Measurements from ENCODE around the gene KCNH2.

Gene KCNH2

DNA sequence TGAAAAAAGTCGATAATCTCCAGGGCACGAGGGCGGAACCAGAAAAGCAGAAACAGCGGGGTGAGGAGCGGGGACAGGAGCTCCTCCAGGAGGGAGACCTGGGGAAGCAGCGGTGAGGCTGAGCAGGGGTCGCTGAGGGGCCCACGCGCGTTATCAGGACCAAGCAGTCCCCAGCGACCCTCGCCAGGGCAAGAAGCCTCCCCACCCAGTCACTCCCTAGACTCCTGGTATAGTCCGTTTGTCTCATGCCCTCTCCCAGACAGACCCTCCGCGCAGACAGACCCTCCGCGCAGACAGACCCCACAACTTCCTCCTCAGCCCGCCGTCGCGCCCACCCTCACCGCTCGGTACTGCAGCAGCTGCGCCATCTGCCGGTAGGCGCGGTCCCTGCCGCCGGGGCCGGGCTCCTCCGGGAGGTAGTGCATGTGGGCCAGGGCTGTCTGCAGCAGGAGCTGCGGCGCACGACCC lies 39.9 kb upstream of the KCNH2 start (continued):
- TF ChIP-seq, protein P1, sequence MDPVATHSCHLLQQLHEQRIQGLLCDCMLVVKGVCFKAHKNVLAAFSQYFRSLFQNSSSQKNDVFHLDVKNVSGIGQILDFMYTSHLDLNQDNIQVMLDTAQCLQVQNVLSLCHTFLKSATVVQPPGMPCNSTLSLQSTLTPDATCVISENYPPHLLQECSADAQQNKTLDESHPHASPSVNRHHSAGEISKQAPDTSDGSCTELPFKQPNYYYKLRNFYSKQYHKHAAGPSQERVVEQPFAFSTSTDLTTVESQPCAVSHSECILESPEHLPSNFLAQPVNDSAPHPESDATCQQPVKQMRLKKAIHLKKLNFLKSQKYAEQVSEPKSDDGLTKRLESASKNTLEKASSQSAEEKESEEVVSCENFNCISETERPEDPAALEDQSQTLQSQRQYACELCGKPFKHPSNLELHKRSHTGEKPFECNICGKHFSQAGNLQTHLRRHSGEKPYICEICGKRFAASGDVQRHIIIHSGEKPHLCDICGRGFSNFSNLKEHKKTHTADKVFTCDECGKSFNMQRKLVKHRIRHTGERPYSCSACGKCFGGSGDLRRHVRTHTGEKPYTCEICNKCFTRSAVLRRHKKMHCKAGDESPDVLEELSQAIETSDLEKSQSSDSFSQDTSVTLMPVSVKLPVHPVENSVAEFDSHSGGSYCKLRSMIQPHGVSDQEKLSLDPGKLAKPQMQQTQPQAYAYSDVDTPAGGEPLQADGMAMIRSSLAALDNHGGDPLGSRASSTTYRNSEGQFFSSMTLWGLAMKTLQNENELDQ (tag by site-specific recombination; IDR thresholded peaks at IDR 0.05; ENCODE audit: low read depth) = no peak
- TF ChIP-seq ZNF544 (tag by site-specific recombination; IDR thresholded peaks at IDR 0.05) (no peak), ZNF610 (tag by site-specific recombination; IDR thresholded peaks at IDR 0.05; ENCODE audit: borderline replicate concordance) (0 out of 2 replicates have a peak, but pooled peaks have one; percentile 42), ZNF302 (tag by site-specific recombination; IDR thresholded peaks at IDR 0.05; ENCODE audit: low read depth) (no peak), ZXDB (tag by site-specific recombination; IDR thresholded peaks at IDR 0.05) (no peak), ZNF768 (tag by site-specific recombination; IDR thresholded peaks at IDR 0.05) (no peak), ZFP3 (tag by site-specific recombination; IDR thresholded peaks at IDR 0.05; ENCODE audit: low read depth) (no peak), ZBTB7A (tag by site-specific recombination; IDR thresholded peaks at IDR 0.05; ENCODE audit: low read depth) (peak; percentile 88), ZNF292 (tag by site-specific recombination; IDR thresholded peaks at IDR 0.05; ENCODE audit: borderline replicate concordance, low read depth) (no peak), ZNF248 (tag by site-specific recombination; IDR thresholded peaks at IDR 0.05) (no peak), ZNF792 (tag by site-specific recombination; IDR thresholded peaks at IDR 0.05) (no peak), HOXA7 (CRISPR knock-in tag; IDR thresholded peaks at IDR 0.05; ENCODE audit: borderline replicate concordance) (no peak), ZNF791 (tag by site-specific recombination; IDR thresholded peaks at IDR 0.05) (0 out of 2 replicates have a peak, but pooled peaks have one; percentile 11), ZEB2 (tag by site-specific recombination; IDR thresholded peaks at IDR 0.05) (peak; percentile 69), ZNF830 (tag by site-specific recombination; IDR thresholded peaks at IDR 0.05; ENCODE audit: low read depth) (no peak), IKZF3 (tag by site-specific recombination; IDR thresholded peaks at IDR 0.05) (no peak)
- TF ChIP-seq, protein P2, sequence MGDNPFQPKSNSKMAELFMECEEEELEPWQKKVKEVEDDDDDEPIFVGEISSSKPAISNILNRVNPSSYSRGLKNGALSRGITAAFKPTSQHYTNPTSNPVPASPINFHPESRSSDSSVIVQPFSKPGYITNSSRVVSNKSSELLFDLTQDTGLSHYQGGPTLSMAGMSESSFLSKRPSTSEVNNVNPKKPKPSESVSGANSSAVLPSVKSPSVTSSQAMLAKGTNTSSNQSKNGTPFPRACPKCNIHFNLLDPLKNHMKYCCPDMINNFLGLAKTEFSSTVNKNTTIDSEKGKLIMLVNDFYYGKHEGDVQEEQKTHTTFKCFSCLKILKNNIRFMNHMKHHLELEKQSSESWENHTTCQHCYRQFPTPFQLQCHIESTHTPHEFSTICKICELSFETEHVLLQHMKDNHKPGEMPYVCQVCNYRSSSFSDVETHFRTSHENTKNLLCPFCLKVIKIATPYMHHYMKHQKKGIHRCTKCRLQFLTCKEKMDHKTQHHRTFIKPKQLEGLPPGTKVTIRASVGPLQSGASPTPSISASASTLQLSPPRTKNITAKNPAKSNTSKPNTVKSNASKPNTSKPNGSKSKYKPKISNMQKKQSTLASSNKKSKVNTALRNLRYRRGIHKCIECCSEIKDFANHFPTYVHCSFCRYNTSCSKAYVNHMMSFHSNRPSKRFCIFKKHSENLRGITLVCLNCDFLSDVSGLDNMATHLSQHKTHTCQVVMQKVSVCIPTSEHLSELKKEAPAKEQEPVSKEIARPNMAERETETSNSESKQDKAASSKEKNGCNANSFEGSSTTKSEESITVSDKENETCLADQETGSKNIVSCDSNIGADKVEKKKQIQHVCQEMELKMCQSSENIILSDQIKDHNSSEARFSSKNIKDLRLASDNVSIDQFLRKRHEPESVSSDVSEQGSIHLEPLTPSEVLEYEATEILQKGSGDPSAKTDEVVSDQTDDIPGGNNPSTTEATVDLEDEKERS (tag by site-specific recombination; IDR thresholded peaks at IDR 0.05) = no peak
- TF ChIP-seq, protein P3, sequence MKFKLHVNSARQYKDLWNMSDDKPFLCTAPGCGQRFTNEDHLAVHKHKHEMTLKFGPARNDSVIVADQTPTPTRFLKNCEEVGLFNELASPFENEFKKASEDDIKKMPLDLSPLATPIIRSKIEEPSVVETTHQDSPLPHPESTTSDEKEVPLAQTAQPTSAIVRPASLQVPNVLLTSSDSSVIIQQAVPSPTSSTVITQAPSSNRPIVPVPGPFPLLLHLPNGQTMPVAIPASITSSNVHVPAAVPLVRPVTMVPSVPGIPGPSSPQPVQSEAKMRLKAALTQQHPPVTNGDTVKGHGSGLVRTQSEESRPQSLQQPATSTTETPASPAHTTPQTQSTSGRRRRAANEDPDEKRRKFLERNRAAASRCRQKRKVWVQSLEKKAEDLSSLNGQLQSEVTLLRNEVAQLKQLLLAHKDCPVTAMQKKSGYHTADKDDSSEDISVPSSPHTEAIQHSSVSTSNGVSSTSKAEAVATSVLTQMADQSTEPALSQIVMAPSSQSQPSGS (tag by site-specific recombination; IDR thresholded peaks at IDR 0.05; ENCODE audit: low read depth) = no peak
- TF ChIP-seq, protein P4, sequence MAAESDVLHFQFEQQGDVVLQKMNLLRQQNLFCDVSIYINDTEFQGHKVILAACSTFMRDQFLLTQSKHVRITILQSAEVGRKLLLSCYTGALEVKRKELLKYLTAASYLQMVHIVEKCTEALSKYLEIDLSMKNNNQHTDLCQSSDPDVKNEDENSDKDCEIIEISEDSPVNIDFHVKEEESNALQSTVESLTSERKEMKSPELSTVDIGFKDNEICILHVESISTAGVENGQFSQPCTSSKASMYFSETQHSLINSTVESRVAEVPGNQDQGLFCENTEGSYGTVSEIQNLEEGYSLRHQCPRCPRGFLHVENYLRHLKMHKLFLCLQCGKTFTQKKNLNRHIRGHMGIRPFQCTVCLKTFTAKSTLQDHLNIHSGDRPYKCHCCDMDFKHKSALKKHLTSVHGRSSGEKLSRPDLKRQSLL (tag by site-specific recombination; IDR thresholded peaks at IDR 0.05) = no peak

Data from HEK293 (cell line).